ENCODE results near the gene SUN2. TPM values are rescaled to one million over a fixed set of nuclear protein-coding genes. Genes with fewer than 3 reads are reported as not detected.

Gene SUN2
- total RNA-seq, 1 experiment from 2014 or later, result 55.5 TPM

- POLR2A ChIA-PET (ENCODE audit: unreplicated experiment), result interaction anchor here (0.5 to 0.6 kb wide), 2 partner anchors 307 to 540 kb away, joined by 3 to 7 read pairs; no protein-coding TSS in a partner anchor
- no peak for ATAC-seq
- no peak for DNase-seq
- Histone ChIP-seq H3K27ac (ENCODE audit: low read length) (peak overlapping the region; percentile 42), H3K27me3 (ENCODE audit: low read length) (no peaks in the 10 kb centered on the region), H3K36me3 (ENCODE audit: low read depth, low read length) (0 out of 2 replicates have a peak, but pooled peaks cover under 1% of the 10 kb centered on the region), H2AFZ (ENCODE audit: low read length) (peak overlapping the region; percentile 66), H3K9me3 (ENCODE audit: low read length) (no peaks in the 10 kb centered on the region), H3K4me3 (ENCODE audit: low read length) (peak overlapping the region; percentile 62), H3K9me2 (replicated peaks; ENCODE audit: low read length) (no peaks in the 10 kb centered on the region), H3K4me2 (ENCODE audit: low read length) (peak overlapping the region; percentile 86), H3F3A (ENCODE audit: low read length, unreplicated experiment) (no peaks in the 10 kb centered on the region), H3K9ac (ENCODE audit: low read length) (peak overlapping the region; percentile 55), H3K4me1 (ENCODE audit: insufficient read depth, low read length) (peaks cover 29% of the 10 kb centered on the region), H4K20me1 (ENCODE audit: low read length) (peaks cover 27% of the 10 kb centered on the region), H3K79me2 (ENCODE audit: low read length) (peaks cover 47% of the 10 kb centered on the region)
- no TSS peak for BruUV-seq (replicated peaks)
- TF ChIP-seq CTCF (conservative IDR thresholded peaks at IDR 0.05; ENCODE audit: low read depth, low read length) (no peak), EZH2 (IDR thresholded peaks at IDR 0.05; ENCODE audit: low read length, unreplicated experiment) (no peak), EZH2phosphoT487 (IDR thresholded peaks at IDR 0.05; ENCODE audit: borderline replicate concordance, low read length) (no peak)
- CTCF ChIA-PET, result interaction anchor here (1.1 kb wide), 1 partner anchor 23 kb away, joined by 3 read pairs; the partner anchor contains the start of gene TOMM22
- intact Hi-C loops (cut with micrococcal nuclease), result no loop called here
Measured at GRCh38 chr22:38704654-38705234, 51.1 kb downstream of the SUN2 start.

- CTCF ChIA-PET, result no interaction called here
- TSS peak; percentile 69 for BruUV-seq (replicated peaks)
- DNase-seq, result peak; percentile 93
Measured at GRCh38 chr22:38700789-38701628, 54.8 kb downstream of the SUN2 start, which contains the start of gene JOSD1. Gene JOSD1, minus strand, starts transcription at chr22:38700943. Its CDS starts 956 bp downstream, at chr22:38699987.

More at GRCh38 chr22:38700789-38701628, 54.8 kb downstream of the SUN2 start, which contains the start of gene JOSD1:
- no peaks in the 10 kb centered on the region for H3K36me3 ChIP-seq (ENCODE audit: low read depth, low read length)
- peaks cover 23% of the 10 kb centered on the region for H4K20me1 ChIP-seq (ENCODE audit: low read length)
- no peaks in the 10 kb centered on the region for H3K27me3 ChIP-seq (ENCODE audit: low read length)
- H3K9me3 ChIP-seq (ENCODE audit: low read length), result no peaks in the 10 kb centered on the region
- peak within 1 kb of the TSS; percentile 94 for H3K4me2 ChIP-seq (ENCODE audit: low read length)
- no peak for TF ChIP-seq CTCF (conservative IDR thresholded peaks at IDR 0.05; ENCODE audit: low read depth, low read length)
- peak; percentile 76 for TF ChIP-seq EZH2phosphoT487 (IDR thresholded peaks at IDR 0.05; ENCODE audit: borderline replicate concordance, low read length)
- H3K4me1 ChIP-seq (ENCODE audit: insufficient read depth, low read length), result peaks cover 41% of the 10 kb centered on the region
- ATAC-seq, result peak; percentile 23
- peak within 1 kb of the TSS; percentile 58 for H2AFZ ChIP-seq (ENCODE audit: low read length)
- peak within 1 kb of the TSS; percentile 92 for H3K27ac ChIP-seq (ENCODE audit: low read length)
- H3K79me2 ChIP-seq (ENCODE audit: low read length), result peaks cover 42% of the 10 kb centered on the region
- POLR2A ChIA-PET (ENCODE audit: unreplicated experiment), result no interaction called here
- peak within 1 kb of the TSS; percentile 85 for H3K4me3 ChIP-seq (ENCODE audit: low read length)
- H3F3A ChIP-seq (ENCODE audit: low read length, unreplicated experiment), result peaks cover 14% of the 10 kb centered on the region
- intact Hi-C loops (cut with micrococcal nuclease), result no loop called here
- peak within 1 kb of the TSS; percentile 97 for H3K9ac ChIP-seq (ENCODE audit: low read length)
- H3K9me2 ChIP-seq (replicated peaks; ENCODE audit: low read length), result no peaks in the 10 kb centered on the region

All from PC-3 (cell line).